ENCODE data around the gene FADS2.

DNA sequence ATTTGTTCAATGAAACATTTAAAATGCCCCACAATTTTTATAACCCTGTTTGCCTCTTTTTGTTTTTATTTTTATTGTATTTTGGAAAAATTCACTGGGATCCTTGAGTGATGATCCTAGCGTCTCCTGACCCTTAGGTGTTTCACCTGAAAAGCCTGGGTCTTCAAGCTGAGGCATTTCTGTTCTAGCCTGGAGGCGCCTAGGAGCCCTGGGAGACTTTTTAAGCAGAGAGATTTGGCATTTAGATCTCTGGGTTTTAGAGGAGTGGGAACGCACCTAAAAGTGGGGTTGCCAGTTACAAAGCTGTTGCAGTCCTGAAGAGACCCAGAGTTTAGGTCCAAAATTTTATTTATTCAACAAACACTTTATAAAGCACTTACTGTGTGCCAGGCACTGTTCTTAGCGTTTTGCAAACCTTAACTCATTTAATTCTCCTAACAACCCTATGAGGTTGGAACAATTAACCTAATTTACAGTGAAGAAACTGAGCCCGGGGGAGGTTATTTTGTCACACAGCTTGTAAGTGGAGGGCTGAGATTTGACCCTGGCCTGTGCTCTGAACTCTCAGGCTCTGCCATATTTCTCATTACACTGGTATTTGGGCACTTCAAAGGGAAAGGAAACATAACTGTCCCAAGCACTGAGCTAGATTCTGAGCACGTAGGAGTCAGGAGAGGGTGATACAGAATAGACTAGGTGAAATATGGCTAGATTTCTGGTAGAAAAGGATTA lies 10.5 kb upstream of the FADS2 start:
- TF ChIP-seq, protein P1, sequence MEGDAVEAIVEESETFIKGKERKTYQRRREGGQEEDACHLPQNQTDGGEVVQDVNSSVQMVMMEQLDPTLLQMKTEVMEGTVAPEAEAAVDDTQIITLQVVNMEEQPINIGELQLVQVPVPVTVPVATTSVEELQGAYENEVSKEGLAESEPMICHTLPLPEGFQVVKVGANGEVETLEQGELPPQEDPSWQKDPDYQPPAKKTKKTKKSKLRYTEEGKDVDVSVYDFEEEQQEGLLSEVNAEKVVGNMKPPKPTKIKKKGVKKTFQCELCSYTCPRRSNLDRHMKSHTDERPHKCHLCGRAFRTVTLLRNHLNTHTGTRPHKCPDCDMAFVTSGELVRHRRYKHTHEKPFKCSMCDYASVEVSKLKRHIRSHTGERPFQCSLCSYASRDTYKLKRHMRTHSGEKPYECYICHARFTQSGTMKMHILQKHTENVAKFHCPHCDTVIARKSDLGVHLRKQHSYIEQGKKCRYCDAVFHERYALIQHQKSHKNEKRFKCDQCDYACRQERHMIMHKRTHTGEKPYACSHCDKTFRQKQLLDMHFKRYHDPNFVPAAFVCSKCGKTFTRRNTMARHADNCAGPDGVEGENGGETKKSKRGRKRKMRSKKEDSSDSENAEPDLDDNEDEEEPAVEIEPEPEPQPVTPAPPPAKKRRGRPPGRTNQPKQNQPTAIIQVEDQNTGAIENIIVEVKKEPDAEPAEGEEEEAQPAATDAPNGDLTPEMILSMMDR (IDR thresholded peaks at IDR 0.05) = no peak
- TF ChIP-seq POLR2AphosphoS5 (IDR thresholded peaks at IDR 0.05) (no peak), POLR2A (IDR thresholded peaks at IDR 0.05) (no peak)

Data from transverse colon (tissue), 4 donors.